BLaER1 treated with 17β-estradiol and CSF1 and Interleukin-3, amounts not matched to agents 10 nM and 100 nM (cell line): ENCODE data around the gene TLDC2.

Experiments used
- H3K27ac ChIP-seq, 11 experiments: shearing (Covaris generic); formaldehyde crosslinking; 2 replicates each; pipeline ENCODE4 v1.8.1; 2022
- H3K27me3 ChIP-seq, 11 experiments: shearing (Covaris generic); formaldehyde crosslinking; 2 replicates each; pipeline ENCODE4 v1.8.1; 2022
- H3K36me3 ChIP-seq, 11 experiments: shearing (Covaris generic); formaldehyde crosslinking; 2 replicates each; pipeline ENCODE4 v1.8.1; 2022
- H3K4me1 ChIP-seq, 10 experiments: shearing (Covaris generic); formaldehyde crosslinking; 2 replicates each; pipeline ENCODE4 v1.8.1; 2022
- H3K4me2 ChIP-seq, 11 experiments: shearing (Covaris generic); formaldehyde crosslinking; 2 replicates each; pipeline ENCODE4 v1.8.1; 2022
- H3K4me3 ChIP-seq, 10 experiments: shearing (Covaris generic); formaldehyde crosslinking; 2 replicates each; pipeline ENCODE4 v1.8.1; 2022
- H3K9ac ChIP-seq, 11 experiments: shearing (Covaris generic); formaldehyde crosslinking; 2 replicates each; pipeline ENCODE4 v1.8.1; 2022
- H3K9me3 ChIP-seq, 11 experiments: shearing (Covaris generic); formaldehyde crosslinking; replicated peaks in 1 of 11; 2 replicates each; pipeline ENCODE4 v1.8.1; 2022
- H4K20me1 ChIP-seq, 11 experiments: shearing (Covaris generic); formaldehyde crosslinking; 2 replicates each; pipeline ENCODE4 v1.8.1; 2022
- Cebpa-rat ChIP-seq, 11 experiments: shearing (Covaris generic); IDR thresholded peaks; 2 replicates each; pipeline ENCODE4 v1.8.1; 2022

TLDC2 gene

GRCh38 chr20:36875702-36876472, at the start of gene TLDC2:
TSS of gene TLDC2 (plus strand) at chr20:36876138. CDS start at chr20:36876175, 37 bp downstream.
- Histone ChIP-seq H3K27ac (peak within 1 kb of the TSS in 9 of 11 experiments; percentile 6 to 66 (median 41); a peak in 15 of 22 replicates), H3K4me3 (no peak within 1 kb of the TSS), H3K4me2 (peak within 1 kb of the TSS; percentile 46 to 84 (median 67))

GRCh38 chr20:36826554-36827244, 49.2 kb upstream of the TLDC2 start:
- Histone ChIP-seq H3K9ac (no peak overlapping the region), H3K27ac (no peak overlapping the region), H3K4me1 (peaks cover 0 to 17% (median 7%) of the 10 kb centered on the region in 10 experiments; a peak in 10 of 20 replicates), H3K4me3 (no peak overlapping the region), H4K20me1 (peaks cover 0 to 28% (median 5%) of the 10 kb centered on the region in 11 experiments; a peak in 6 of 22 replicates), H3K36me3 (peaks cover 64 to 98% (median 92%) of the 10 kb centered on the region in 11 experiments), H3K27me3 (no peaks in the 10 kb centered on the region), H3K9me3 (no peaks in the 10 kb centered on the region), H3K4me2 (no peak overlapping the region)
- TF ChIP-seq Cebpa-rat (IDR thresholded peaks at IDR 0.05): no peak

More at GRCh38 chr20:36875702-36876472, at the start of gene TLDC2:
- Histone ChIP-seq H3K27me3 (no peaks in the 10 kb centered on the region), H3K4me1 (peaks cover 34 to 67% (median 56%) of the 10 kb centered on the region in 10 experiments), H3K36me3 (no peaks in the 10 kb centered on the region), H3K9ac (peak within 1 kb of the TSS in 10 of 11 experiments; percentile 3 to 59 (median 36); a peak in 12 of 22 replicates), H4K20me1 (no peaks in the 10 kb centered on the region), H3K9me3 (no peaks in the 10 kb centered on the region)
- no peak for TF ChIP-seq Cebpa-rat (IDR thresholded peaks at IDR 0.05)

GRCh38 chr20:36827541-36828279, 48.2 kb upstream of the TLDC2 start:
- Histone ChIP-seq H3K9me3 (no peaks in the 10 kb centered on the region), H3K36me3 (peaks cover 63 to 98% (median 90%) of the 10 kb centered on the region in 11 experiments), H4K20me1 (peaks cover 0 to 20% (median 4%) of the 10 kb centered on the region in 11 experiments; a peak in 6 of 22 replicates), H3K9ac (peak overlapping the region in 1 of 11 experiments; percentile 18; a peak in 1 of 22 replicates), H3K4me1 (peaks cover 7 to 27% (median 13%) of the 10 kb centered on the region in 10 experiments; a peak in 19 of 20 replicates), H3K4me3 (no peak overlapping the region), H3K4me2 (no peak overlapping the region), H3K27ac (no peak overlapping the region; a peak in 1 of 22 replicates), H3K27me3 (no peaks in the 10 kb centered on the region)
- no peak for TF ChIP-seq Cebpa-rat (IDR thresholded peaks at IDR 0.05)

- Histone ChIP-seq H3K9me3 (no peaks in the 10 kb centered on the region), H3K9ac (peak overlapping the region in 5 of 11 experiments; percentile 7 to 42 (median 15); a peak in 6 of 22 replicates), H3K36me3 (peaks cover 32 to 65% (median 58%) of the 10 kb centered on the region in 11 experiments), H3K4me1 (peaks cover 34 to 57% (median 42%) of the 10 kb centered on the region in 10 experiments), H3K27me3 (no peaks in the 10 kb centered on the region), H3K4me2 (no peak overlapping the region; a peak in 1 of 22 replicates), H4K20me1 (peaks cover 0 to 17% (median 0%) of the 10 kb centered on the region in 11 experiments; a peak in 4 of 22 replicates), H3K4me3 (no peak overlapping the region), H3K27ac (peak overlapping the region in 6 of 11 experiments; percentile 4 to 95 (median 26); a peak in 8 of 22 replicates)
- no peak for TF ChIP-seq Cebpa-rat (IDR thresholded peaks at IDR 0.05)
Measured at GRCh38 chr20:36830791-36831691, 44.9 kb upstream of the TLDC2 start.

- Histone ChIP-seq H4K20me1 (peaks cover 0 to 16% (median 0%) of the 10 kb centered on the region in 11 experiments; a peak in 4 of 22 replicates), H3K27me3 (no peaks in the 10 kb centered on the region), H3K27ac (peak overlapping the region in 9 of 11 experiments; percentile 65 to 95 (median 83); a peak in 18 of 22 replicates), H3K9me3 (no peaks in the 10 kb centered on the region), H3K9ac (peak overlapping the region in 10 of 11 experiments; percentile 25 to 80 (median 76); a peak in 17 of 22 replicates), H3K4me1 (peaks cover 52 to 69% (median 60%) of the 10 kb centered on the region in 10 experiments), H3K36me3 (peaks cover 20 to 52% (median 44%) of the 10 kb centered on the region in 11 experiments), H3K4me3 (no peak overlapping the region), H3K4me2 (peak overlapping the region in 10 of 11 experiments; percentile 75 to 92 (median 86); a peak in 19 of 22 replicates)
- TF ChIP-seq Cebpa-rat (IDR thresholded peaks at IDR 0.05): no peak
Measured at GRCh38 chr20:36832791-36833190, 43.1 kb upstream of the TLDC2 start.

GRCh38 chr20:36833275-36834020, 42.5 kb upstream of the TLDC2 start:
- Histone ChIP-seq H3K4me3 (0 out of 20 replicates have a peak overlapping the region, but pooled peaks of 1 of the 10 experiments have one; percentile 19), H3K9ac (peak overlapping the region in 10 of 11 experiments; percentile 25 to 80 (median 76); a peak in 18 of 22 replicates), H3K27ac (peak overlapping the region in 9 of 11 experiments; percentile 65 to 95 (median 83); a peak in 18 of 22 replicates), H3K36me3 (peaks cover 15 to 52% (median 43%) of the 10 kb centered on the region in 11 experiments), H4K20me1 (peaks cover 0 to 13% (median 0%) of the 10 kb centered on the region in 11 experiments; a peak in 4 of 22 replicates), H3K4me2 (peak overlapping the region; percentile 75 to 95 (median 87)), H3K27me3 (no peaks in the 10 kb centered on the region), H3K9me3 (no peaks in the 10 kb centered on the region), H3K4me1 (peaks cover 54 to 73% (median 64%) of the 10 kb centered on the region in 10 experiments)
- TF ChIP-seq Cebpa-rat (IDR thresholded peaks at IDR 0.05): no peak

GRCh38 chr20:36835025-36835424, 40.9 kb upstream of the TLDC2 start:
- TF ChIP-seq Cebpa-rat (IDR thresholded peaks at IDR 0.05): no peak
- H3K4me3 ChIP-seq: peak overlapping the region in 5 of 10 experiments; percentile 28 to 59 (median 38); a peak in 7 of 20 replicates
- H3K36me3 ChIP-seq: peaks cover 15 to 50% (median 41%) of the 10 kb centered on the region in 11 experiments

More at GRCh38 chr20:36835025-36835424, 40.9 kb upstream of the TLDC2 start:
- peak overlapping the region in 10 of 11 experiments; percentile 57 to 80 (median 76); a peak in 19 of 22 replicates for H3K9ac ChIP-seq
- H3K27ac ChIP-seq: peak overlapping the region in 10 of 11 experiments; percentile 42 to 95 (median 81); a peak in 19 of 22 replicates
- no peaks in the 10 kb centered on the region for H3K27me3 ChIP-seq
- peak overlapping the region; percentile 75 to 95 (median 87) for H3K4me2 ChIP-seq
- H3K4me1 ChIP-seq: peaks cover 66 to 87% (median 79%) of the 10 kb centered on the region in 10 experiments
- H3K9me3 ChIP-seq: no peaks in the 10 kb centered on the region
- peaks cover 0 to 13% (median 0%) of the 10 kb centered on the region in 11 experiments; a peak in 3 of 22 replicates for H4K20me1 ChIP-seq
